ENCODE data around the gene GADD45GIP1. TPM values are rescaled to one million over a fixed set of nuclear protein-coding genes. Genes with fewer than 3 reads are reported as not detected.

GADD45GIP1 gene
- total RNA-seq, 1 experiment from 2014 or later: 35.9 TPM

- TF ChIP-seq REST (IDR thresholded peaks at IDR 0.05; ENCODE audit: low read depth): no peak
- no peak for TF ChIP-seq FOSL1 (IDR thresholded peaks at IDR 0.05; ENCODE audit: low read depth)
- no peak for TF ChIP-seq SIN3A (IDR thresholded peaks at IDR 0.05; ENCODE audit: low read depth)
- TF ChIP-seq EZH2 (IDR thresholded peaks at IDR 0.05): no peak
These were observed 23.5 kb downstream of the GADD45GIP1 start, which contains the start of gene FARSA (continued) for GRCh38 chr19:12933287-12934072.

DNA sequence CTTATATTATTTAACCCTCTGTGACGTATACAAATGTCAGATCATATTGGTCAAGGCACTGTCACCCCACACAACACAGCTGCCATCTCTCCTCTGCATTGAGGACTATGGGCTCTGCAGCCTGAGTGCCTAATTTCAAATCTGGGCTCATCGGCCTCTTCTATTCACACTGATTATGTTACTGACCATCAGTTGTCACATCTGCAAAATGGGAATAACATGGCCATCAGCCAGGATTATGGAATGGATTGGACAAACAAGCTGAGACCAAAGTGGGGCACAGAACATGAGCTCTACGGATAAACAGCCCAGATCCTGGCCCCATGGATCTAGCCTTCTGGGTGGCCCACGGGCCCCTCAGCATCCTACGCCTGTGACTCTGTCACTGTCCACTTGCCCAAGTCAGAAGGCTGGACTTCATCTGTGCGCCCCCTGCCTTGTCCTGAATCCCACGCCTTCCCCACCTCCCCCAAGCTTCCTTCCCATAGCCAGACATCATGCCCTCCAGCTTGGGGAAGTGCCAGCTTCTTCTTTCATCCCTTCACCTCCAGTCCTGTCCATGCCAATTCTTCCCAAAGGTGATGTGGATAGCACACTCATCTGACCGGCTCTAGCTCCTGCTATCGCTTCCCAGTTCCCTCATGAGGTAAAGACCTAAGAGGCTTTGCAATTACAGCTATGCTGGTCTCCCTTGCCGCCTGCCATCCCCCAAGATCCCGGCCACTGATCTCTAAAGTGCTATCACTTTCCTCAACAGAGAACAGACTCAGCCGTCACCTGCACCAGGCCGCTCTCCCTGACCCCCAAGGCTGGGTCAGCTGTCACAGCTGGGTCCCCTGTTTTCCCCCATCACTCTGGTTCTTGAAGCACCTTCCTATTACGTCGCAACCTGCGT lies 24.4 kb downstream of the GADD45GIP1 start:
- no peak for TF ChIP-seq CBX3 (IDR thresholded peaks at IDR 0.05; ENCODE audit: low read depth)
- no peak for TF ChIP-seq POLR2AphosphoS5 (IDR thresholded peaks at IDR 0.05; ENCODE audit: low read depth, low read length)
- TF ChIP-seq RAD21 (IDR thresholded peaks at IDR 0.05; ENCODE audit: low read depth): no peak
- TF ChIP-seq JUND (IDR thresholded peaks at IDR 0.05): no peak
- no peak for TF ChIP-seq EGR1 (IDR thresholded peaks at IDR 0.05; ENCODE audit: low read depth)
- no peak for TF ChIP-seq POLR2A (IDR thresholded peaks at IDR 0.05; ENCODE audit: borderline replicate concordance, extremely low read depth, insufficient read depth, insufficient read length)
- Histone ChIP-seq H3K4me3 (replicated peaks in 1 of 2; ENCODE audit: low read depth in 1 of 2, low read length in 2 of 2) (peak overlapping the region; percentile 74 to 99), H3K27me3 (ENCODE audit: insufficient read depth, low read length) (no peaks in the 10 kb centered on the region), H2AFZ (ENCODE audit: low read depth, low read length, poor library complexity, severe bottlenecking) (no peak overlapping the region), H3K27ac (ENCODE audit: low read depth, low read length) (peak overlapping the region; percentile 89), H3K9me3 (ENCODE audit: control insufficient read depth in 1 of 2, insufficient read depth in 1 of 2, low read depth in 1 of 2, low read length in 2 of 2) (no peaks in the 10 kb centered on the region), H4K20me1 (ENCODE audit: insufficient read depth) (no peaks in the 10 kb centered on the region), H3K4me2 (ENCODE audit: low read length) (peak overlapping the region; percentile 98), H3K9ac (ENCODE audit: low read length) (peak overlapping the region; percentile 94), H3K36me3 (ENCODE audit: control insufficient read depth in 1 of 2, insufficient read depth in 2 of 2, low read length in 2 of 2) (peaks cover 25 to 33% of the 10 kb centered on the region in 2 experiments; a peak in 3 of 4 replicates), H3K4me1 (ENCODE audit: control insufficient read depth in 1 of 2, insufficient read depth in 2 of 2, low read length in 2 of 2) (peaks cover 11 to 30% of the 10 kb centered on the region in 2 experiments), H3K9me2 (ENCODE audit: insufficient read depth) (no peaks in the 10 kb centered on the region), H3K79me2 (ENCODE audit: insufficient read depth, low read length) (peaks cover 46% of the 10 kb centered on the region)
- BruUV-seq (replicated peaks): no TSS peak
- no peak for DNase-seq (ENCODE audit: low read depth, low spot score)
- 0 out of 2 replicates have a peak, but pooled peaks have one; percentile 0 for ATAC-seq
- RAD21 ChIA-PET (ENCODE audit: low non-redundant PET in 1 of 2, low total read pairs in 2 of 2, uncharacterized antibody in 2 of 2, unreplicated experiment in 2 of 2): no interaction called here
- POLR2A ChIA-PET: interaction anchor here (1.0 to 1.7 kb wide), 2 partner anchors 12 to 127 kb away, joined by 3 to 5 read pairs; no protein-coding TSS in a partner anchor
- intact Hi-C loops (cut with micrococcal nuclease): no loop called here
- CTCF ChIA-PET: interaction anchor here (0.7 kb wide), 1 partner anchor 33 kb away, joined by 3 read pairs; no protein-coding TSS in a partner anchor
